Breast epithelium (tissue), 4 donors: ENCODE data around the gene AGPAT3. TPM values are rescaled to one million over a fixed set of nuclear protein-coding genes. Genes with fewer than 3 reads are reported as not detected.
A peak's percentile ranks its signal among the peaks of the same experiment; 100 is the strongest.

Experiments
- DNase-seq, 2 donors: peaks; one replicate each; pipeline ENCODE4 v3.0.0-alpha.2; 2019; ENCODE audit warnings: low spot score in 2 of 2
- H3K27ac ChIP-seq, 2 donors: fragments of 200-600 bp; sonication (generic) in 1 of 2; one replicate each; pipeline ENCODE4 v1.5.1; 2016 to 2019; ENCODE audit warnings: mild to moderate bottlenecking in 1 of 2
- H3K27me3 ChIP-seq, 2 donors: fragments of 200-600 bp; sonication (generic) in 1 of 2; one replicate each; pipeline versions ENCODE4 v1.5.1 to v1.6.0; 2017 to 2019; ENCODE audit warnings: control low read depth in 1 of 2, mild to moderate bottlenecking in 1 of 2
- H3K36me3 ChIP-seq: fragments of 200-600 bp; one replicate; pipeline ENCODE4 v1.5.1; 2019
- H3K4me1 ChIP-seq, 2 donors: fragments of 200-600 bp; sonication (generic); one replicate each; pipeline ENCODE4 v1.5.1; 2016 to 2019; ENCODE audit warnings: control low read depth in 1 of 2
- H3K4me3 ChIP-seq, 3 donors: fragments of 200-600 bp; sonication (generic); 1 replicate in 2 of 3; 2 replicates in 1 of 3; pipeline ENCODE4 v1.5.1; 2016 to 2019; ENCODE audit warnings: mild to moderate bottlenecking in 3 of 3, moderate library complexity in 2 of 3
- H3K9me3 ChIP-seq, 2 donors: fragments of 200-600 bp; sonication (generic) in 1 of 2; one replicate each; pipeline ENCODE4 v1.5.1; 2016 to 2019; ENCODE audit warnings: control low read depth in 1 of 2
- POLR2A ChIP-seq: fragments of 450-650 bp; IDR thresholded peaks from one replicate; pipeline ENCODE4 v1.6.1; 2016; ENCODE audit warnings: antibody characterized with exemption, mild to moderate bottlenecking, moderate library complexity
- POLR2AphosphoS5 ChIP-seq, 3 donors: sonication (generic); formaldehyde crosslinking; IDR thresholded peaks; one replicate each; pipeline ENCODE4 v1.6.1; 2017; ENCODE audit warnings: antibody characterized with exemption in 3 of 3
- intact Hi-C: fragments of 100-400 bp; cut with DNase I; formaldehyde crosslinking; loops from one replicate; pipeline ENCODE4 v1.15.1; 2023; ENCODE audit warnings: low total_unique reads
- total RNA-seq, 3 donors: library from RNA; depleted of rRNA; stranded (reverse); fragments of >200 nt; gene quantifications; one replicate each; pipeline ENCODE4 v1.1.0, GENCODE V29; 2016
- TF ChIP-seq, protein P1 (sequence below), 3 donors: fragments of 450-650 bp; IDR thresholded peaks; one replicate each; pipeline ENCODE4 v1.5.1; 2016 to 2017; ENCODE audit warnings: antibody characterized with exemption in 3 of 3, mild to moderate bottlenecking in 3 of 3, moderate library complexity in 3 of 3

Gene AGPAT3
- total RNA-seq, 3 donors from 2014 or later, result 27.2 to 35.8 (median 28.2) TPM

DNA sequence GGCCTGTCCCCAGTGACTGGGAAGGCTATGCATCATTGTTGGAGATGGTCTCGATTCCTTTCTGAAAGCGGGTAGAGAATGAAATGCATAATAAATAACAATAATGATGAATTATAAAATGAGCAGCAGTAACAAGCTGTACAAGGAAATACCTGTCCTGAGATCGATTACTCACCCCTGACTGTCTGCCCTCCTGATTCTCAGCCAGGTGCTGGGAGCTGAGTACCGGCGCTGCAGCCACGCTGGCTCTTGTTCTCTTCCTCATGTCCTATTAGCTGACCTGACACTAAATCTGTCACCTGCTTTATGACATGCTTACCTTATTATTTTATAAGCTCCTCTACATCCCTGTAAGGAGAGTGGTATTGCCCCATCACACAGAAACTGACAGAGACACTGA lies 3.4 kb downstream of the AGPAT3 start:
- TF ChIP-seq POLR2AphosphoS5 (IDR thresholded peaks at IDR 0.05) (no peak), POLR2A (no peak)
- TF ChIP-seq, protein P1, sequence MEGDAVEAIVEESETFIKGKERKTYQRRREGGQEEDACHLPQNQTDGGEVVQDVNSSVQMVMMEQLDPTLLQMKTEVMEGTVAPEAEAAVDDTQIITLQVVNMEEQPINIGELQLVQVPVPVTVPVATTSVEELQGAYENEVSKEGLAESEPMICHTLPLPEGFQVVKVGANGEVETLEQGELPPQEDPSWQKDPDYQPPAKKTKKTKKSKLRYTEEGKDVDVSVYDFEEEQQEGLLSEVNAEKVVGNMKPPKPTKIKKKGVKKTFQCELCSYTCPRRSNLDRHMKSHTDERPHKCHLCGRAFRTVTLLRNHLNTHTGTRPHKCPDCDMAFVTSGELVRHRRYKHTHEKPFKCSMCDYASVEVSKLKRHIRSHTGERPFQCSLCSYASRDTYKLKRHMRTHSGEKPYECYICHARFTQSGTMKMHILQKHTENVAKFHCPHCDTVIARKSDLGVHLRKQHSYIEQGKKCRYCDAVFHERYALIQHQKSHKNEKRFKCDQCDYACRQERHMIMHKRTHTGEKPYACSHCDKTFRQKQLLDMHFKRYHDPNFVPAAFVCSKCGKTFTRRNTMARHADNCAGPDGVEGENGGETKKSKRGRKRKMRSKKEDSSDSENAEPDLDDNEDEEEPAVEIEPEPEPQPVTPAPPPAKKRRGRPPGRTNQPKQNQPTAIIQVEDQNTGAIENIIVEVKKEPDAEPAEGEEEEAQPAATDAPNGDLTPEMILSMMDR (IDR thresholded peaks at IDR 0.05), result no peak
- H3K4me1 ChIP-seq, result peaks cover 4 to 7% of the 10 kb centered on the region in 2 donors
- intact Hi-C loops, result loop anchor here (5.0 kb wide), 1 partner anchor 69 kb away; no protein-coding TSS in a partner anchor
- no peaks in the 10 kb centered on the region for H3K27me3 ChIP-seq
- H3K9me3 ChIP-seq, result no peaks in the 10 kb centered on the region
- H3K4me3 ChIP-seq, result no peak overlapping the region
- no peak for DNase-seq
- H3K27ac ChIP-seq, result peak overlapping the region; percentile 13 to 16
- H3K36me3 ChIP-seq, result no peaks in the 10 kb centered on the region

DNA sequence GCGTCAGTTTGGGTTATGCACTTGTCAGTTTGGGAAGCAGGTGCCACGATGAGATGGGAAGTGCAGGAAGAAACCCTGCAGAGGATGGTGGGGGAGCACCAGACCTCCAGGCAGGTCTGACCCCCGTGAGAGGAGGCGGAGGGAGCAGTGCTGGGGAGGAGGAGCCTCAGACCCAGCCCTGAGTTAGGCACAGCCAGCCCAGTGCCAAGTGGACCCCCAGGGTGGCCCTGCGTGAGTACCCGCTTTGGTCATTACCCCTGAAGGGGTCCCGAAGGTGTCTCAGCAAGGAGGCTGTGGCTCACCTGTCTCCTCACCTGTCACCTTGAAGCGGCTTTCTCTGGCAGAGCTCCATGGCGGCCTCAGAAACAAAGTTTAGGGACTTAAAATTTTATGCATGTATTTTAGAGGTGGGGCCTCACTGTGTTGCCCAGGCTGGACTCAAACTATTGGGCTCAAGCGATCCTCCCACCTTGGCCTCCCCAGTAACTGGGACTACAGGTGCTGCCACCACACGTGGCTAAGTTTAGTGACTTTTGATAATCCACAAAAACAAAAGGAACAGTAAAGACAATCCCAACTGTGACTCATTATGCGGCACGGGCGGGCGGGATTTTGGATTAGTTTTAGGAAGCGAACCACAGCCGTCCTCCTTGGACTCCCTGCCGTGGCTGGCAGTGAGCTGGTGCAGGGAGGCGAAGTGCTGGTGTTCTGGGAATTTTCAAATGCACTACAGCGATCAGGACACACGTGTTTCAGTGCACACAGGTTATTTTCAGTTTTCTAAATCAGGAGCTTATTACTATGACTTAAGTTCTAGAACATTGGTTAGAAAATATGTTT lies 4.7 kb downstream of the AGPAT3 start:
- no peaks in the 10 kb centered on the region for H3K9me3 ChIP-seq
- TF ChIP-seq POLR2AphosphoS5 (IDR thresholded peaks at IDR 0.05) (no peak), POLR2A (no peak)
- TF ChIP-seq, protein P1 (IDR thresholded peaks at IDR 0.05), result no peak
- H3K27me3 ChIP-seq, result no peaks in the 10 kb centered on the region
- intact Hi-C loops, result loop anchor here (5.0 kb wide), 1 partner anchor 68 kb away; no protein-coding TSS in a partner anchor
- H3K4me1 ChIP-seq, result peaks cover 4 to 7% of the 10 kb centered on the region in 2 donors
- H3K36me3 ChIP-seq, result no peaks in the 10 kb centered on the region
- DNase-seq, result no peak
- H3K27ac ChIP-seq, result no peak overlapping the region
- H3K4me3 ChIP-seq, result no peak overlapping the region

DNA sequence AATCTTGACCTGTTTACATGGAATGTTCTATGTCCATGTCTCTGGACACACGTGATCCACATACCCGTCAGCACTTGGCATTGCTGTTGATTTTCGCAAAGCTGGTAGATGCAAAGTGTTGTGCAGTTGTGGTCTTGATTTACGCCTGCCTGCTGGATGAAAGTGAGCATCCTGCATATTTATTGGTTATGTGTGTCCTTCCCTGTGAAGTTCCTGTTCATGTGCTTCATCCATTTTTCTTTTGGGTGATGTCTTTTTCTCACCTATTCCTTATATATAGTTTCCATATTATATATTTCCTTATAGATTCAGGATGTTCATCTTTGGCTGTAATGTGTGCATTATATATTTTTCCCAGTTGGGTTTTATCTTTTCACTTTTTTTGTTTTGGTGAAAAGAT lies 6.5 kb downstream of the AGPAT3 start:
- Histone ChIP-seq H3K27ac (no peak overlapping the region), H3K4me1 (peaks cover 4 to 5% of the 10 kb centered on the region in 2 donors), H3K36me3 (no peaks in the 10 kb centered on the region), H3K4me3 (no peak overlapping the region), H3K9me3 (no peaks in the 10 kb centered on the region), H3K27me3 (no peaks in the 10 kb centered on the region)
- intact Hi-C loops, result no loop called here
- DNase-seq, result no peak
- no peak for TF ChIP-seq POLR2AphosphoS5 (IDR thresholded peaks at IDR 0.05)
- TF ChIP-seq, protein P1 (IDR thresholded peaks at IDR 0.05), result no peak
- no peak for TF ChIP-seq POLR2A

DNA sequence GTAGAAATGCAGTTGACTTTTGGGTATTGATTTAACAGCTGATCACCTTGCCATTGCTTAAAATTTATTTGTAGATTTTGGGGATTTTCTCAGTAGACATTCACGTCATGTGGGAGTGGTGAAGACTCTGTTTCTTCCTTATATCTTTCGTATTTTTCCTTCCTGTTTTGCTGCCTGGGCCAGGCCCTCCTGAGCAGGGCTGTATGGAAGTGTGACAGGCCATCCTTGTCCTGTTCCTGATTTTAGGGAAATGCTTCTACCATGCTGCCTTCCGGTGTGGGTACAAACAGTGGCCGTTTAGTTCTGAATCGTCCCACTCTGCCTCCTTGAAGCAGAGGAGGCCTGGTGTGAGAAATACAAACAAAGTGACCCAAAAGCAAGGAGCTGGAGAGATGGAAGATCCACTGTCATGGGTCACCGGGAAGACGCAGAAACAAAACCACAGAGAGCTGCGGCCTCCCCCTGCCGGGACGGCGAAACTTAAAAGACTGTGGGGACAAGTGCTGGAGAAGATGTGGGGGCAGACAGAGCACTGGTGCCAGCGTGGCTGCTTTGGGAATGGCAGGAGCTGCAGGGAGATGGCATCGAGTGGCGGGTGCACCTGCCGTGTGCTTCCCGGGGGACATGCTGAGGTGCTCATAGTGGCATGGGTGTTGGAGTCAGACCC lies 7.6 kb downstream of the AGPAT3 start:
- intact Hi-C loops, result no loop called here
- TF ChIP-seq, protein P1 (IDR thresholded peaks at IDR 0.05), result no peak
- TF ChIP-seq POLR2A, result no peak
- no peak for TF ChIP-seq POLR2AphosphoS5 (IDR thresholded peaks at IDR 0.05)
- DNase-seq, result no peak
- H3K4me3 ChIP-seq, result no peak overlapping the region
- no peaks in the 10 kb centered on the region for H3K36me3 ChIP-seq
- H3K27ac ChIP-seq, result no peak overlapping the region
- H3K4me1 ChIP-seq, result no peaks in the 10 kb centered on the region
- no peaks in the 10 kb centered on the region for H3K9me3 ChIP-seq
- H3K27me3 ChIP-seq, result no peaks in the 10 kb centered on the region

DNA sequence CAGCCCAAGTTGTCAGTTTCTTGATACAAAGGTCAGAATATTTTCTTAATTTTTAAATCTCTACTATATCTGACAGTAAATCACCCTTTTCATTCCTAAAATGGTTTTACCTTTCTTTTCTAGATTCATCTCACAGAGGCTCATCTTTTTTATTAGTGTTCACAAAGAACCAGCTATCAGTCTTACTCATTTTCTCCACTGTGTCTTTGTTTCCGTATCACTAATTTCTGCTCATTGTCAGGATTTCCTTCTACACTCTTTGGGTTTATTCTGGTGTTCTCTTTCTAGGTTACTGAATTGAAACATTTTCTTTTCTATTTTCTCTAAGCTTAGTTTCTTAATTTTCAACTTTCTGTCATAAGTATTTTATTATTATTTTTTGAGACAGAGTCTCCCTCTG lies 8.7 kb downstream of the AGPAT3 start:
- intact Hi-C loops, result no loop called here
- H3K27ac ChIP-seq, result no peak overlapping the region
- TF ChIP-seq, protein P1 (IDR thresholded peaks at IDR 0.05), result no peak
- TF ChIP-seq POLR2A, result no peak
- TF ChIP-seq POLR2AphosphoS5 (IDR thresholded peaks at IDR 0.05), result no peak
- H3K4me1 ChIP-seq, result no peaks in the 10 kb centered on the region
- DNase-seq, result no peak
- H3K27me3 ChIP-seq, result no peaks in the 10 kb centered on the region
- no peaks in the 10 kb centered on the region for H3K36me3 ChIP-seq
- H3K9me3 ChIP-seq, result no peaks in the 10 kb centered on the region
- no peak overlapping the region for H3K4me3 ChIP-seq
